Gastroesophageal sphincter (tissue), 4 donors: Measurements from ENCODE around the gene PHOX2A. TPM values are rescaled to one million over a fixed set of nuclear protein-coding genes. Genes with fewer than 3 reads are reported as not detected.

Experiments used
- ATAC-seq: fragments of 150-250 bp; one replicate; pipeline ENCODE4 v1.9.1; 2016; ENCODE audit warnings: mild to moderate bottlenecking, moderate library complexity
- H3K27ac ChIP-seq, 4 donors: fragments of 200-600 bp; sonication (generic) in 3 of 4; 1 replicate in 3 of 4; 2 replicates in 1 of 4; pipeline ENCODE4 v1.5.1; 2016 to 2019
- H3K27me3 ChIP-seq: fragments of 200-600 bp; sonication (generic); one replicate; pipeline ENCODE4 v1.5.1; 2019
- H3K36me3 ChIP-seq, 2 donors: fragments of 200-600 bp; sonication (generic); one replicate each; pipeline ENCODE4 v1.5.1; 2019; ENCODE audit warnings: control low read depth in 1 of 2
- H3K4me1 ChIP-seq, 3 donors: fragments of 200-600 bp; sonication (generic); 1 replicate in 2 of 3; 2 replicates in 1 of 3; pipeline ENCODE4 v1.5.1; 2016 to 2019; ENCODE audit warnings: control low read depth in 2 of 3
- H3K4me3 ChIP-seq, 2 donors: fragments of 200-600 bp; sonication (generic); one replicate each; pipeline ENCODE4 v1.5.1; 2019; ENCODE audit warnings: mild to moderate bottlenecking in 1 of 2, moderate library complexity in 1 of 2
- H3K9me3 ChIP-seq, 3 donors: fragments of 200-600 bp; sonication (generic); one replicate each; pipeline ENCODE4 v1.5.1; 2017 to 2019; ENCODE audit warnings: control low read depth in 2 of 3
- CTCF ChIP-seq, 4 experiments: fragments of 200-600 bp in 2 of 4; fragments of 450-650 bp in 2 of 4; sonication (generic) in 1 of 4; IDR thresholded peaks; one replicate each; pipeline ENCODE4 v1.5.1; 2017 to 2019; ENCODE audit warnings: antibody characterized with exemption in 4 of 4, mild to moderate bottlenecking in 2 of 4, moderate library complexity in 2 of 4
- EP300 ChIP-seq: sonication (generic); formaldehyde crosslinking; IDR thresholded peaks from one replicate; pipeline ENCODE4 v1.6.1; 2017; ENCODE audit warnings: antibody characterized with exemption, mild to moderate bottlenecking
- POLR2A ChIP-seq, 2 donors: fragments of 450-650 bp; IDR thresholded peaks; one replicate each; pipeline ENCODE4 v1.6.1; 2017; ENCODE audit warnings: antibody characterized with exemption in 2 of 2, mild to moderate bottlenecking in 2 of 2, moderate library complexity in 1 of 2
- POLR2AphosphoS5 ChIP-seq: sonication (generic); formaldehyde crosslinking; IDR thresholded peaks from one replicate; pipeline ENCODE4 v1.6.1; 2017; ENCODE audit warnings: antibody characterized with exemption
- WGBS, 2 donors: methylation state at CpG; one replicate each; pipeline ENCODE4 v1.1.5; 2018; ENCODE audit warnings: low coverage in 1 of 2; 5-methylcytosine and 5-hydroxymethylcytosine counted together
- total RNA-seq, 4 donors: library from RNA; depleted of rRNA; stranded (reverse); fragments of >200 nt; gene quantifications; one replicate each; pipeline ENCODE4 v1.1.0, GENCODE V29; 2016

Gene PHOX2A
- total RNA-seq, 4 donors from 2014 or later, result 0.37 to 3.2 (median 0.89) TPM; not detected in 1

GRCh38 chr11:72195518-72196270 lies 48.3 kb downstream of the PHOX2A start:
- Histone ChIP-seq H3K4me1 (no peaks in the 10 kb centered on the region), H3K9me3 (no peaks in the 10 kb centered on the region), H3K27me3 (no peaks in the 10 kb centered on the region), H3K4me3 (no peak overlapping the region), H3K36me3 (no peaks in the 10 kb centered on the region), H3K27ac (no peak overlapping the region)
- TF ChIP-seq EP300 (no peak), CTCF (IDR thresholded peaks at IDR 0.05) (no peak), POLR2A (IDR thresholded peaks at IDR 0.05) (no peak), POLR2AphosphoS5 (no peak)
- 40 to 63% methylated on average over 2 of the region's 12 CpGs for WGBS, 2 donors
- no peak for ATAC-seq

GRCh38 chr11:72191961-72192381 lies 52.0 kb downstream of the PHOX2A start, which contains the start of gene FOLR1:
Gene FOLR1 (plus strand): TSS chr11:72192140. CDS start chr11:72192174, 34 bp downstream.
- Histone ChIP-seq H3K4me1 (peaks cover 0 to 8% (median 0%) of the 10 kb centered on the region in 3 donors), H3K27ac (no peak within 1 kb of the TSS), H3K27me3 (no peaks in the 10 kb centered on the region), H3K4me3 (no peak within 1 kb of the TSS), H3K9me3 (no peaks in the 10 kb centered on the region), H3K36me3 (no peaks in the 10 kb centered on the region)
- 100% methylated on average over 1 of the region's 5 CpGs; no CpG with 5 or more reads in 1 of the 2 donors for WGBS, 2 donors
- no peak for ATAC-seq
- TF ChIP-seq POLR2AphosphoS5 (no peak), CTCF (IDR thresholded peaks at IDR 0.05) (no peak), POLR2A (IDR thresholded peaks at IDR 0.05) (no peak), EP300 (no peak)

GRCh38 chr11:72190631-72191071 lies 53.3 kb downstream of the PHOX2A start:
- Histone ChIP-seq H3K4me3 (no peak overlapping the region), H3K27ac (no peak overlapping the region), H3K9me3 (no peaks in the 10 kb centered on the region), H3K27me3 (no peaks in the 10 kb centered on the region), H3K4me1 (peaks cover 0 to 8% (median 0%) of the 10 kb centered on the region in 3 donors), H3K36me3 (no peaks in the 10 kb centered on the region)
- TF ChIP-seq EP300 (no peak), POLR2A (IDR thresholded peaks at IDR 0.05) (no peak), POLR2AphosphoS5 (no peak), CTCF (IDR thresholded peaks at IDR 0.05) (no peak)
- no peak for ATAC-seq
- 60 to 78% methylated on average over 1 to 4 of the region's 5 CpGs for WGBS, 2 donors

- no peak for ATAC-seq
- Histone ChIP-seq H3K27ac (no peak overlapping the region), H3K36me3 (no peaks in the 10 kb centered on the region), H3K27me3 (no peaks in the 10 kb centered on the region), H3K4me3 (no peak overlapping the region), H3K9me3 (no peaks in the 10 kb centered on the region), H3K4me1 (peaks cover 0 to 8% (median 0%) of the 10 kb centered on the region in 3 donors)
- no peak for TF ChIP-seq POLR2A (IDR thresholded peaks at IDR 0.05)
- no peak for TF ChIP-seq CTCF (IDR thresholded peaks at IDR 0.05)
- no peak for TF ChIP-seq POLR2AphosphoS5
- TF ChIP-seq EP300, result no peak
- WGBS, 2 donors, result 0% methylated on average over 1 of the region's 3 CpGs; no CpG with 5 or more reads in 1 of the 2 donors
Measured at GRCh38 chr11:72189455-72190250, 54.3 kb downstream of the PHOX2A start.

Other genes starting within 250 kb of the PHOX2A start
- 1 to 10 TPM; 2.5 to 8.9 (median 6.7) TPM for gene IL18BP, start 245.3 kb downstream of the PHOX2A start, total RNA-seq
- 100 to 1,000 TPM; 235 to 370 (median 290) TPM for gene NUMA1, start 163.6 kb downstream of the PHOX2A start, total RNA-seq
- gene LRRC51, start 163.3 kb downstream of the PHOX2A start, total RNA-seq, result 10 to 100 TPM in 2 of 4 donors, 1 to 10 TPM in 2; 6.4 to 18.4 (median 10.7) TPM
- gene LAMTOR1, start 140.9 kb downstream of the PHOX2A start, total RNA-seq, result 100 to 1,000 TPM in 1 of 4 donors, 10 to 100 TPM in 3; 87.1 to 103 (median 98.2) TPM
- not detected for gene TOMT, start 138.3 kb downstream of the PHOX2A start, total RNA-seq
- 10 to 100 TPM; 37.0 to 55.6 (median 39.1) TPM for gene ANAPC15, start 131.5 kb downstream of the PHOX2A start, total RNA-seq
- gene FOLR3, start 108.5 kb downstream of the PHOX2A start, total RNA-seq, result under 1 TPM in 1 of 4 donors, not detected in 3; 0.96 TPM
- gene FOLR1, start 52.0 kb downstream of the PHOX2A start, total RNA-seq, result 10 to 100 TPM in 1 of 4 donors, under 1 TPM in 1, not detected in 2; 0.81 to 23.7 TPM
- 10 to 100 TPM in 3 of 4 donors, 1 to 10 TPM in 1; 7.3 to 70.3 (median 33.9) TPM for gene FOLR2, start 27.4 kb downstream of the PHOX2A start, total RNA-seq
- 100 to 1,000 TPM in 2 of 4 donors, 10 to 100 TPM in 2; 65.8 to 134 (median 92.4) TPM for gene INPPL1, start 19.4 kb downstream of the PHOX2A start, total RNA-seq
- 10 to 100 TPM; 19.4 to 30.4 (median 23.4) TPM for gene CLPB, start 190.4 kb upstream of the PHOX2A start, total RNA-seq